ENCODE data around the gene INHBB. TPM values are rescaled to one million over a fixed set of nuclear protein-coding genes. Genes with fewer than 3 reads are reported as not detected.
"Not testable (repeated sequence)": the region's sequence is repeated elsewhere in the genome, so short reads cannot be mapped to it uniquely, and the experiment has no call there.

INHBB gene
- total RNA-seq, 2 experiments from 2014 or later = not detected

GRCh38 chr2:120320318-120320851 lies 25.6 kb upstream of the INHBB start:
- Mint-ChIP-seq H3K9me3 (no peaks in the 10 kb centered on the region), H3K27ac (no peak overlapping the region), H3K36me3 (ENCODE audit: low read depth) (no peaks in the 10 kb centered on the region), H3K4me3 (no peak overlapping the region), H3K27me3 (no peaks in the 10 kb centered on the region), H3K4me1 (ENCODE audit: low read depth) (peaks cover 3% of the 10 kb centered on the region)
- H3K27ac ChIP-seq (ENCODE audit: low read depth in 1 of 2, low read length in 2 of 2) = no peak overlapping the region
- no peak for DNase-seq
- H3K36me3 ChIP-seq (ENCODE audit: insufficient read depth, low read length) = no peaks in the 10 kb centered on the region
- H3K4me3 ChIP-seq (ENCODE audit: low read length) = no peak overlapping the region
- peaks cover 4% of the 10 kb centered on the region for H3K4me1 ChIP-seq (ENCODE audit: insufficient read depth, low read length)
- ATAC-seq (ENCODE audit: poor library complexity) = no peak
- ChIA-PET POLR2A (no interaction called here), CTCF (no interaction called here)
- no peak for TF ChIP-seq CTCF (IDR thresholded peaks at IDR 0.05)
- intact Hi-C loops (cut with DNase I, micrococcal nuclease) = no loop called here
- no peaks in the 10 kb centered on the region for H3K27me3 ChIP-seq (ENCODE audit: control insufficient read depth in 1 of 2, insufficient read depth in 2 of 2, low read length in 2 of 2)
- no peaks in the 10 kb centered on the region for H3K9me3 ChIP-seq (ENCODE audit: control insufficient read depth in 1 of 2, insufficient read depth in 1 of 2, low read length in 2 of 2)

DNA sequence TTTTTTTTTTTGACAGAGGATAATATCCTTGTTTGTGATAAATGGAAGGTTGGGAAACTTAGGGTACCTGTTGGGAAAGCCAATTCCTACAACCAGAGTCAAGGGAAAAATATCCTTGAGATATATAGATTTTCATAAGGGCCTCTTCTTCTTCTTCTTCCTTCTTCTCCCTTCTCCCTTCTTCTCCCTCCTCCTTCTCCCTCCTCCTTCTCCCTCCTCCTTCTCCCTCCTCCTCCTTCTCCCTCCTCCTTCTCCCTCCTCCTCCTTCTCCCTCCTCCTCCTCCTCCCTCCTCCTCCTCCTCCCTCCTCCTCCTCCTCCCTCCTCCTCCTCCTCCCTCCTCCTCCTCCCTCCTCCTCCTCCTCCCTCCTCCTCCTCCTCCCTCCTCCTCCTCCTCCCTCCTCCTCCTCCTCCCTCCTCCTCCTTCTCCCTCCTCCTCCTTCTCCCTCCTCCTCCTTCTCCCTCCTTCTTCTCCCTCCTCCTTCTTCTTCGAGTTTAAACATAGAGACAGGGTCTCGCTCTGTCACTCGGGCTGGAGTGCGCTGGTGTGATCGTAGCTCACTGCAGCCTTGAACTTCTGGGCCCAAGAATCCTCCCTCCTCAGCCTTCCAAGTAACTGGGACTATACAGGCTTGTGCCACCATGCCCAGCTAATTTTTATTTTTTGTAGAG lies 24.9 kb upstream of the INHBB start:
- H3K4me1 ChIP-seq (ENCODE audit: insufficient read depth, low read length); CTCF ChIA-PET; H3K9me3 ChIP-seq (ENCODE audit: control insufficient read depth in 1 of 2, insufficient read depth in 1 of 2, low read length in 2 of 2); H3K27me3 ChIP-seq (ENCODE audit: control insufficient read depth in 1 of 2, insufficient read depth in 2 of 2, low read length in 2 of 2); DNase-seq; H3K27ac Mint-ChIP-seq; H3K36me3 Mint-ChIP-seq (ENCODE audit: low read depth); intact Hi-C loops (cut with DNase I, micrococcal nuclease); H3K27ac ChIP-seq (ENCODE audit: low read depth in 1 of 2, low read length in 2 of 2); H3K27me3 Mint-ChIP-seq; H3K9me3 Mint-ChIP-seq; POLR2A ChIA-PET; H3K4me3 Mint-ChIP-seq; H3K4me1 Mint-ChIP-seq (ENCODE audit: low read depth); ATAC-seq (ENCODE audit: poor library complexity); H3K36me3 ChIP-seq (ENCODE audit: insufficient read depth, low read length); H3K4me3 ChIP-seq (ENCODE audit: low read length): not testable (repeated sequence)

DNA sequence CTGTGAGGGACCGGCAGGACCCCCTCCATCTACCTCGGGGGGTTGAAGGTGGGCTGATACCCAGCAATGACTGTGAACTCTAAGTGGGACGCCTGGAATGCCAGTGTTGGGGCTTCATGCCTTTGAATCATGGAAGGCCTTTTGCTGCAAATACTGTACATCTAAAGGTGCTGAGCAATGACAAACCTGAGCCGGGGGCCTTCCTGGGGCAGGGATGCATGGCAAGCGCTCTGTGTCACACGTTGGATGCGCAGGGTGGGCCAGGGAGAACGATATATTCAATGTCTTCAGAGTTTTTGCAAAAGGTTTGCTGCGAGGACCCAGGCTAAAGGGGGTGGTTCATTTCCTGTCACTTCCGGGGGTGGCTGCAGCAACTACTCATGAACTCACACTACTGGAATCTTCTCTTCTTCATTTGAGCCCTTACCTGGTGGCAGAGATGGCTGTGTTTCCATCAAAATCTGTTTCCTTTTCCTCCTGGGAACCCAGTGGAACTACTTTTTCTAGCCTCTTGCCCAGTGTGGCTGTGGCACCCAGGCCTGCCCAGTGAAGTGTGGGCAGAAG lies 24.1 kb upstream of the INHBB start:
- Mint-ChIP-seq H3K4me1 (ENCODE audit: low read depth) (no peaks in the 10 kb centered on the region), H3K27me3 (no peaks in the 10 kb centered on the region), H3K9me3 (no peaks in the 10 kb centered on the region), H3K4me3 (no peak overlapping the region), H3K36me3 (ENCODE audit: low read depth) (no peaks in the 10 kb centered on the region), H3K27ac (no peak overlapping the region)
- ChIA-PET CTCF (no interaction called here), POLR2A (no interaction called here)
- no peak for DNase-seq
- Histone ChIP-seq H3K4me3 (ENCODE audit: low read length) (no peak overlapping the region), H3K27ac (ENCODE audit: low read depth in 1 of 2, low read length in 2 of 2) (no peak overlapping the region), H3K4me1 (ENCODE audit: insufficient read depth, low read length) (peaks cover 4% of the 10 kb centered on the region), H3K9me3 (ENCODE audit: control insufficient read depth in 1 of 2, insufficient read depth in 1 of 2, low read length in 2 of 2) (no peaks in the 10 kb centered on the region), H3K27me3 (ENCODE audit: control insufficient read depth in 1 of 2, insufficient read depth in 2 of 2, low read length in 2 of 2) (no peaks in the 10 kb centered on the region), H3K36me3 (ENCODE audit: insufficient read depth, low read length) (no peaks in the 10 kb centered on the region)
- no peak for ATAC-seq (ENCODE audit: poor library complexity)
- TF ChIP-seq CTCF (IDR thresholded peaks at IDR 0.05) = no peak
- intact Hi-C loops (cut with DNase I, micrococcal nuclease) = no loop called here

DNA sequence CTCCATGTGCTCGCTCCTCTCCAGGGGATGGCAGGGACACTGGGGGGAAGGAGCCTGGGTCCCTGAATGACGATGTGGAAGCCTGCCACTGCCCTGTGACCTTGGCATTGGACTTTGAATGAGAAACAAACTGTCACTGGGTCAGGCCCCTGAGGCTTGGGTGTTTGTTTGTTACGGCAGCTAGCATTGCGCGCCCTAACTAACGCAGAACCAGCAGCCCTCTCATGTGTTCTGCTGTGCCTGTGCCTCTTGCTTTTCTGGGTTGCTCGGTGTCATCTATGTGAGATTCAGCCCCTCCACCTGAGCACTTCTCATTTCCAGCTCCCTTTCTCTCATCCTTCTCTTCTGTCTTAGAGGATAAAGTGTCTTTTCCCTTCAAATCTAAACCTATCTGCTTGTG lies 23.6 kb upstream of the INHBB start:
- no peaks in the 10 kb centered on the region for H3K36me3 ChIP-seq (ENCODE audit: insufficient read depth, low read length)
- no peaks in the 10 kb centered on the region for H3K9me3 Mint-ChIP-seq
- H3K4me1 ChIP-seq (ENCODE audit: insufficient read depth, low read length) = peaks cover 4% of the 10 kb centered on the region
- H3K27ac Mint-ChIP-seq = no peak overlapping the region
- peaks cover 0 to 2% of the 10 kb centered on the region in 2 experiments for H3K27me3 ChIP-seq (ENCODE audit: control insufficient read depth in 1 of 2, insufficient read depth in 2 of 2, low read length in 2 of 2)
- H3K4me3 ChIP-seq (ENCODE audit: low read length) = no peak overlapping the region
- intact Hi-C loops (cut with DNase I, micrococcal nuclease) = no loop called here
- ChIA-PET POLR2A (no interaction called here), CTCF (no interaction called here)
- DNase-seq = no peak
- TF ChIP-seq CTCF (IDR thresholded peaks at IDR 0.05) = no peak
- no peak overlapping the region for H3K4me3 Mint-ChIP-seq
- no peaks in the 10 kb centered on the region for H3K9me3 ChIP-seq (ENCODE audit: control insufficient read depth in 1 of 2, insufficient read depth in 1 of 2, low read length in 2 of 2)
- no peaks in the 10 kb centered on the region for H3K4me1 Mint-ChIP-seq (ENCODE audit: low read depth)
- no peak for ATAC-seq (ENCODE audit: poor library complexity)
- H3K27ac ChIP-seq (ENCODE audit: low read depth in 1 of 2, low read length in 2 of 2) = no peak overlapping the region
- H3K36me3 Mint-ChIP-seq (ENCODE audit: low read depth) = no peaks in the 10 kb centered on the region
- no peaks in the 10 kb centered on the region for H3K27me3 Mint-ChIP-seq
